BJ (cell line): ENCODE measurements around the gene CCBE1. TPM values are rescaled to one million over a fixed set of nuclear protein-coding genes. Genes with fewer than 3 reads are reported as not detected.

ENCODE experiments used
- CTCF ChIA-PET: fragments of 350-600 bp; formaldehyde crosslinking; extraction: SDS; loops from one replicate; lab custom pipeline; 2021; ENCODE audit warnings: antibody characterized with exemption, inconsistent platforms; lab: Yijun Ruan, JAX
- POLR2A ChIA-PET: fragments of 300-600 bp; sonication (Branson Sonifier 250); formaldehyde crosslinking; extraction: SDS; loops from one replicate; lab custom pipeline; 2021; ENCODE audit warnings: antibody characterized with exemption; lab: Charles Lee
- DNase-seq: peaks from one replicate; pipeline ENCODE4 v3.0.0-alpha.2; 2011; ENCODE audit warnings: low read depth
- H3K27me3 ChIP-seq: 2 replicates; pipeline ENCODE4 v1.6.0; 2011; ENCODE audit warnings: low read length; ENCODE audit not compliant: control insufficient read depth, insufficient read depth
- H3K36me3 ChIP-seq: 2 replicates; pipeline ENCODE4 v1.5.1; 2011; ENCODE audit warnings: low read length; ENCODE audit not compliant: control insufficient read depth, insufficient read depth
- H3K4me3 ChIP-seq: 2 replicates; pipeline ENCODE4 v1.5.1; 2011; ENCODE audit warnings: low read depth, mild to moderate bottlenecking, control low read depth, low read length
- CTCF ChIP-seq: IDR thresholded peaks from 2 replicates; pipeline ENCODE4 v1.5.1; 2011; ENCODE audit warnings: low read depth, mild to moderate bottlenecking, control low read depth, inconsistent platforms, low read length, moderate library complexity; ENCODE audit not compliant: insufficient read depth
- polyA plus RNA-seq: library from polyadenylated mRNA; depleted of rRNA; stranded (reverse); fragments of >200 nt; gene quantifications from 2 replicates; pipeline ENCODE4 v1.2.3, GENCODE V29; 2011

Gene CCBE1
- polyA plus RNA-seq, 1 experiment: 51.2 TPM

- TF ChIP-seq CTCF: no peak
- POLR2A ChIA-PET: no interaction called here
- DNase-seq: no peak
Measured at GRCh38 chr18:59460072-59460420, 237.2 kb downstream of the CCBE1 start.

GRCh38 chr18:59459369-59460071 lies 237.7 kb downstream of the CCBE1 start:
- Histone ChIP-seq H3K4me3 (no peak overlapping the region), H3K36me3 (0 out of 2 replicates have a peak, but pooled peaks cover 1% of the 10 kb centered on the region), H3K27me3 (no peaks in the 10 kb centered on the region)
- no peak for DNase-seq
- ChIA-PET CTCF (interaction anchor here (0.6 to 6.8 kb wide), 43 partner anchors 9 to 1515 kb away, joined by 3 to 100 read pairs (median 4); partner anchors contain the start of gene CCBE1), POLR2A (no interaction called here)
- TF ChIP-seq CTCF: peak; percentile 54

More at GRCh38 chr18:59460072-59460420, 237.2 kb downstream of the CCBE1 start:
- no peaks in the 10 kb centered on the region for H3K27me3 ChIP-seq
- H3K4me3 ChIP-seq: no peak overlapping the region
- CTCF ChIA-PET: interaction anchor here (0.6 to 6.8 kb wide), 31 partner anchors 8 to 1515 kb away, joined by 3 to 100 read pairs (median 4); partner anchors contain the start of gene CCBE1
- 0 out of 2 replicates have a peak, but pooled peaks cover 1% of the 10 kb centered on the region for H3K36me3 ChIP-seq

DNA sequence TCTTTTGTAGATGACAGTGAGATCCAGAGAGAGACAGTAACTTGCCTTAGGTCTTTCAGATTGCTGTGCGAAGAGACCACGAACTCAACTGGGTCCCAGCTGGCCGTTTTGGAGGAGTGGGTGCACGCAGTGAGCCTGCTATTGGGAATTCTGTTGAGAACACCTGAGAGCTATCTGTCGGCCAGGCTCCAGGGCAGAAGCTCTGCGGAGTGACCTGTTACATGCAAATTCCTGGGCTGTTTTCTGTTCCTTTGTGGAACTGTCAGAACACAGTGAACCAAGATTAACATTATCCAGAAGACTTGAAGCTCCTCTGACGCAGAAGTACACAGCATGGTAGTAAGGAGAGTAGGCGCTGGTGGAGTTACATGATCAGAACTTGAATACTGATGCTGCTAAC lies 238.6 kb downstream of the CCBE1 start:
- TF ChIP-seq CTCF: no peak
- Histone ChIP-seq H3K4me3 (no peak overlapping the region), H3K27me3 (no peaks in the 10 kb centered on the region), H3K36me3 (0 out of 2 replicates have a peak, but pooled peaks cover 1% of the 10 kb centered on the region)
- DNase-seq: no peak
- POLR2A ChIA-PET: no interaction called here
- CTCF ChIA-PET: interaction anchor here (0.7 to 6.8 kb wide), 25 partner anchors 10 to 529 kb away, joined by 3 to 100 read pairs (median 4); partner anchors contain the start of gene CCBE1

- ChIA-PET CTCF (interaction anchor here (1.5 to 6.8 kb wide), 4 partner anchors 91 to 366 kb away, joined by 5 to 100 read pairs (median 16); no protein-coding TSS in a partner anchor), POLR2A (no interaction called here)
- TF ChIP-seq CTCF: no peak
- no peak overlapping the region for H3K4me3 ChIP-seq
- no peaks in the 10 kb centered on the region for H3K27me3 ChIP-seq
- no peak for DNase-seq
- 0 out of 2 replicates have a peak, but pooled peaks cover 1% of the 10 kb centered on the region for H3K36me3 ChIP-seq
Measured at GRCh38 chr18:59456657-59457056, 240.6 kb downstream of the CCBE1 start.

GRCh38 chr18:59455728-59456276 lies 241.4 kb downstream of the CCBE1 start:
- ChIA-PET POLR2A (no interaction called here), CTCF (interaction anchor here (2.4 to 4.7 kb wide), 2 partner anchors 175 to 367 kb away, joined by 10 to 27 read pairs; no protein-coding TSS in a partner anchor)
- no peak for TF ChIP-seq CTCF
- Histone ChIP-seq H3K27me3 (no peaks in the 10 kb centered on the region), H3K4me3 (no peak overlapping the region), H3K36me3 (0 out of 2 replicates have a peak, but pooled peaks cover 1% of the 10 kb centered on the region)
- no peak for DNase-seq
